PC-9 (cell line): ENCODE results near the gene RRP7A.

Source experiments
- EZH2 ChIP-seq: fragments of 200-600 bp; sonication (generic); IDR thresholded peaks from 2 replicates; pipeline ENCODE4 v1.8.0; 2017; ENCODE audit warnings: antibody characterized with exemption, low read depth
- TF ChIP-seq, protein P1 (sequence below): fragments of 200-600 bp; sonication (generic); conservative IDR thresholded peaks from 2 replicates; pipeline ENCODE4 v1.6.1; 2017; ENCODE audit warnings: mixed run types, antibody characterized with exemption, mild to moderate bottlenecking, moderate library complexity

DNA sequence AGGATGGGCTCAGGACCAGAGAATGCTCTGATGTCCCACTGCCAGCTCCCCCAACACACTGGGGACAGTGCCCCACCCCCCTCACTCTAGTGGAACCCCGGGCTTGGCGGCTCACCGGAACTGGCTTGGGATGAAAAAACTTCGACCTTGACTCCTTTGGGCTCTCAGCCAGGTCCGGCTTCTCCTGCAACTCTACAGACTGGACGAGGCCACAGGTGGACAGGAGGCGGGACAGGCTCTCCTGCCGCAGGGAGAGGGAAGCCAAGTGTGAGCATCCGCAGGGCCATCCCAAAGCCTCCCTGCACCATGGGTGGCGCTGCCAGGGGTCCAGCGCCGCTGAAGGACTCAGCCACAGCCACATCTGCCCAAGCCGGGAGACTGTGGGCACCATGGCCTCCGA lies 3.7 kb downstream of the RRP7A start:
- TF ChIP-seq, protein P1, sequence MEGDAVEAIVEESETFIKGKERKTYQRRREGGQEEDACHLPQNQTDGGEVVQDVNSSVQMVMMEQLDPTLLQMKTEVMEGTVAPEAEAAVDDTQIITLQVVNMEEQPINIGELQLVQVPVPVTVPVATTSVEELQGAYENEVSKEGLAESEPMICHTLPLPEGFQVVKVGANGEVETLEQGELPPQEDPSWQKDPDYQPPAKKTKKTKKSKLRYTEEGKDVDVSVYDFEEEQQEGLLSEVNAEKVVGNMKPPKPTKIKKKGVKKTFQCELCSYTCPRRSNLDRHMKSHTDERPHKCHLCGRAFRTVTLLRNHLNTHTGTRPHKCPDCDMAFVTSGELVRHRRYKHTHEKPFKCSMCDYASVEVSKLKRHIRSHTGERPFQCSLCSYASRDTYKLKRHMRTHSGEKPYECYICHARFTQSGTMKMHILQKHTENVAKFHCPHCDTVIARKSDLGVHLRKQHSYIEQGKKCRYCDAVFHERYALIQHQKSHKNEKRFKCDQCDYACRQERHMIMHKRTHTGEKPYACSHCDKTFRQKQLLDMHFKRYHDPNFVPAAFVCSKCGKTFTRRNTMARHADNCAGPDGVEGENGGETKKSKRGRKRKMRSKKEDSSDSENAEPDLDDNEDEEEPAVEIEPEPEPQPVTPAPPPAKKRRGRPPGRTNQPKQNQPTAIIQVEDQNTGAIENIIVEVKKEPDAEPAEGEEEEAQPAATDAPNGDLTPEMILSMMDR, result no peak
- no peak for TF ChIP-seq EZH2
